ENCODE results near the gene ATF7IP2.
"Not testable (repeated sequence)": the region's sequence is repeated elsewhere in the genome, so short reads cannot be mapped to it uniquely, and the experiment has no call there.

ATF7IP2 gene

DNA sequence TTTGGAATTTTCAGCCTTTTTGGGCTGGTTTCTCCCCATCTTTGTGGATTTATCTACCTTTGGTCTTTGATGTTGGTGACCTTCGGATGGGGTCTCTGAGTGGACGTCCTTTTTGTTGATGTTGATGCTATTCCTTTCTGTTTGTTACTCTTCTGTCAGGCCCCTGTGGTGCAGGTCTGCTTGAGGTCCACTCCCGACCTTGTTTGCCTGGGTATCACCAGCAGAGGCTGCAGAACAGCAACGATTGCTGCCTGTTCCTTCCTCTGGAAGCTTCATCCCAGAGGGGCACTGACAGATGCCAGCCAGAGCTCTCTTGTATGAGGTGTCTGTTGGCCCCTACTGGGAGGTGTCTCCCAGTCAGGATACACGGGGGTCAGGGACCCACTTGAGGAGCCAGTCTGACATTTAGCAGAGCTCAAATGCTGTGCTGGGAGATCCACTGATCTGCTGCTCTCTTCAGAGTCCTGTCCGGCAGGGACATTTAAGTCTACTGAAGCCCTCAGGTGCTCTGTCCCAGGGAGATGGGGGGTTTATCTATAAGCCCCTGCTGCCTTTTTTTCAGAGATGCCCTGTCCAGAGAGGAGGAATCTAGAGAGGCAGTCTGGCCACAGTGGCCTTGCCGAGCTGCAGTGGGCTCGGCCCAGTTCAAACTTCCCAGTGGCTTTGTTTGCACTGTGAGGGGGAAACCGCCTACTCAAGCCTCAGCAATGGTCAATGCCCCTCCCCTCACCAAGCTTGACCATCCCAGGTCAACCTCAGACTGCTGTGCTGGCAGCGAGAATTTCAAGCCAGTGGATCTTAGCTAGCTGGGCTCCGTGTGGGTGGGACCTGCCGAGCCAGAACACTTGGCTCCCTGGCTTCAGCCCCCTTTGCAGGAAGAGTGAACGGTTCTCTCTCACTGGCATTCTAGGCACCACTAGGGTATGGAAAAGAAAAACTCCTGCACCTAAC, 66.6 kb downstream of the ATF7IP2 start:
- not testable (repeated sequence) for DNase-seq (ENCODE audit: low read depth in 2 of 2)

DNA sequence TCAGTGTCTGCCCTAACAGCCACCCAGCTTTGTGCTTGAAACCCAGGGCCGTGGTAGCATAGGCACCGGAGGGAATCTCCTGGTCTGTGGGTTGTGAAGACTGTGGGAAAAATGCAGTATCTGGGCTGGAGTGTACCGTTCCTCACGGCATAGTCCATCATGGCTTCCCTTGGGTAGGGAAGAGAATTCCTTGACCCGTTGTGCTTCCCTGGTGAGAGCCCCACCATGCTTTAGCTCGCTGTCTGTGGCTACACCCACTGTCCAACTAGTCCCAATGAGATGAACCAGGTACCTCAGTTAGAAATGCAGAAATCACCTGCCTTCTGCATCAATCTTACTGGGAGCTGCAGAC, 67.3 kb downstream of the ATF7IP2 start:
- no peak for DNase-seq (ENCODE audit: low read depth in 2 of 2)

DNA sequence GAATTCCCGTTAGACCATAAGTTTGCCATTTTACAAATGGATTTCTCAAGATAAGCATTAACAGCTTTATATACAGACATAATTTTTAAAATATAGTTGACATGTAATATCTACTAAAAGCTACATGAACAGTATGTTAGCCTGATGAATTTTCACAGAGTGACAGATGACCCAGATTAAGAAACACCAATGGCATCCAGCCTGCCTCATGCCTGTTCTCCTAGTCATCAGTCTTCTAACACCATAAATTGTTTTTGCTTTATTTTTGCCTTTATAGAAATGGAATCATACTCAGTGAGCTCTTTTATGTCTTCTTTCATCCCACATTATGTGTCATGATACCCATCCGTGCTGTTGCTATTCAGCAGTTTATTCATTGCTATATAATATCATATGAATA, 80.0 kb downstream of the ATF7IP2 start:
- DNase-seq (ENCODE audit: low read depth in 2 of 2): no peak

GRCh38 chr16:10466313-10466712, 80.5 kb downstream of the ATF7IP2 start:
- DNase-seq (ENCODE audit: low read depth in 2 of 2): no peak

DNA sequence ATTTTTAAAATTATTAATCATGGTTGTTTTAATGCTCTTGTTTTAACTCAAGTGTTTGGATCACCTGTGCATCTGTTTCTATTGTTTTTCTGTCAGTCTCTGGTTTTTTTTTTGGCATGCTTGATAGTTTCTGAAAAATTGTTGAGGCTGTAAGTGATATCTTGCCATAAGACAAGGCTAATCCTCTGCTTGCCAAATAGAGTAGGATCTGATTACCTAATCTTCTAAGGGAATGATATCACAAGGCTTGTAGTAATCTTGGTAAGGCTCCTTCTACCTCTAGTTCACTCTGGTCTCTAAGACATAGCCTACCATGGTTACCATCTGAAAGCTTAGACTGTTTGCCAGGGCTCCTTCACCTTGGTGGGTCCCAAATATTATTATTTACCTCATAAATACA, 81.0 kb downstream of the ATF7IP2 start:
- DNase-seq (ENCODE audit: low read depth in 2 of 2): no peak

DNA sequence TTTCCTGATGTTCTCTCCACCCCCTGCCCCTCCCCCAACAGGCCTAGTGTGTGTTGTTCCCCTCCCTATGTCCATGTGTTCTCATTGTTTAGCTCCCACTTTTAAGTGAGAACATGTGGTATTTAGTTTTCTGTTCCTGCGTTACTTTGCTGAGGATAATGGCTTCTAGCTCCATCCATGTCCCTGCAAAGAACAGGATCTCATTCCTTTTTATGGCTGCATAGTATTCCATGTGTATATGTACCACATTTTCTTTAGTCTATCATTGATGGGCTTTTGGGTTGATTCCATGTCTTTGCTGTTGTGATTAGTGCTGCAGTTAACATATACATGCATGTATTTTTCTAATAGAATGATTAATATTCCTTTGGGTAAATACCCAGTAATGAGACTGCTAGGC, 90.8 kb downstream of the ATF7IP2 start:
- not testable (repeated sequence) for DNase-seq (ENCODE audit: low read depth in 2 of 2)

- DNase-seq (ENCODE audit: low read depth in 2 of 2): no peak
Observed at GRCh38 chr16:10480151-10480550, 94.3 kb downstream of the ATF7IP2 start.

GRCh38 chr16:10485159-10485558, 99.3 kb downstream of the ATF7IP2 start:
- DNase-seq (ENCODE audit: low read depth in 2 of 2): no peak

DNA sequence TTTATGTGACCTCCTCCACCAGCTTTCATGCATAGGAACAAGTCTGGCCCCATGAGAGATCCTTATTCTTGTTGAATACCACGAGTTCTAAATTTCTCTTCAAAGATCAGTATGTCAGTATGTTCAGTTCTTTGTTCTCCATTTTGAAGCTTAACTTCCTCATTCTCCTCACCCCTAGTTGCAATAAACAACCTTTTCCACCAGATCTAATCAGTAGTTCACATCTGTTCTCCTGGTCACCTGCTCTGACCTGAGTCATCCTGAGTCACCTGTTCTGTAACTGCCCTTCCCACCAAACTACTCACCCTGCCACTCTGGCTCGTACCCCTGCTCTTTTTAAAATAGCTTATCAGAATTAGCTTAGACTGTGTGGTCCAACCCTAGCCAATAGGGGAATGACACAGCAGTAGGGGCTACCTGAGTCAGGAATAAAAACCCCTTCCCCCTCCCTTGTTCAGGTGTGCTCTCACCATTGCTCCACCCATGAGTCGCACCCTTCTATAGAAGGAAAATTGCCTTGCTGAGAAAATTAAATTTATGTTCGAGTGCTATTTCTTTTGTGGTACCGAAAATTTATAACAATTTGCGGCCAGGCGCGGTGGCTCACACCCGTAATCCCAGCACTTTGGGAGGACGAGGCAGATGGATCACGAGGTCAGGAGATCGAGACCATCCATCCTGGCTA, 100.0 kb downstream of the ATF7IP2 start:
- DNase-seq (ENCODE audit: low read depth in 2 of 2): no peak

DNA sequence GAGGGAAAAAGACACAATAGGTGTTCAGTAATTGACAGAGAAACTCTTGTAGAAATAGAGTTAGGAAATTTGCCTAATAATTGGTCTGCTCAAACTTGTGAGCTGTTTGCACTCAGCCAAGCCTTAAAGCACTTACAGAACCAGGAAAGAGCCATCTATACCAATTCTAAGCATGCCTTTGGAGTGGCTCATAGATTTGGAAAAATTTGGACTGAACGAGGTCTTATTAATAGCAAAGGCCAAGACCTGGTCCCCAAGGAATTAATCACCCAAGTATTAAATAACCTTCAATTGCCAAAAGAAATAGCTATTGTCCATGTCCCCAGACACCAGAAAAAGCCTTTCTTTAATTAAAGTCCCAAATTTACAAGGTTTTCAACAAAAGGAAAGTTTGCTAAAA, 104.3 kb downstream of the ATF7IP2 start:
- no peak for DNase-seq (ENCODE audit: low read depth in 2 of 2)

- no peak for DNase-seq (ENCODE audit: low read depth in 2 of 2)
Observed at GRCh38 chr16:10493276-10493675, 107.4 kb downstream of the ATF7IP2 start.

DNA sequence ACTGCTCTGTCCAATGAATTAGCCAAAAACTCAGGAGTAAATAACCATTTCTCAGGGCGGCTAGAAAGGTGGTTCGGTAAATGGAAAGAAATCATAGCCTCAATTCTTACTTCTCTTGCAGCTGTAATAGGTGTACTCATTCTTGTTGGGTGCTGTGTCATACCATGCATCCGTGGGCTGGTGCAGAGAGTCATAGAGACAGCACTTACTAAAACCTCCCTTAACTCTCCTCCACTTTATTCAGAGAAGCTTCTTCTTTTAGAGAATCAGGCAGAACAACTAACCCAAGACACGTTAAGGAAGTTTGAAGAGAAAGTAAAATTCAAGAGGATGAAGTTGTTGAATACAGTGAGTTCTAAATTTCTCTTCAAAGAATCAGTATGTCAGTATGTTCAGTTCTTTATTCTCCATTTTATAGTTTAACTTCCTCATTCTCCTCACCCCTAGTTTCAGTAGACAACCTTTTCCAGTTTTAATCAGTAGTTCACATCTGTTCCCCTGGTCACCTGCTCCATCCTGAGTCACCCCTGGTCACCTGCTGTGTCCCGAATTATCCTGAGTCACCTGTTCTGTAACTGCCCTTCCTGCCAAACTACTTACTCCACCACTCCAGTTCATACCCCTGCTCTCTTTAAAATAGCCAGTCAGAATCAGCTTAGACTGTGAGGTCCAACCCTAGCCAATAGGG, 108.6 kb downstream of the ATF7IP2 start:
- DNase-seq (ENCODE audit: low read depth in 2 of 2): no peak

DNA sequence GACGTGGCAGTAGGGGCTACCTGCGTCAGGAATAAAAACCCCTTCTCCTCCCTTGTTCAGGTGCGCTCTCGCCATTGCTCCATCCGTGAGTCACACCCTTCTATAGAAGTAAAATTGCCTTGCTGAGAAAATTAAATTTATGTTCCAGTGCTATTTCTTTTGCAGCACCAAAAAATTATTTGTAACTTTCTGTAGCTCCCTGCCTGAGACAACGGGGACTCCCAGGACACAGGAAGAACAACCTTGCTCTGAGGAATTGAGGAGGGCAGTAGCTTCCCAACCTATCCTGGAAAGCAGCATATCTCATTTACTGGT, 109.1 kb downstream of the ATF7IP2 start:
- no peak for DNase-seq (ENCODE audit: low read depth in 2 of 2)

GRCh38 chr16:10497132-10498101, 111.6 kb downstream of the ATF7IP2 start:
- DNase-seq (ENCODE audit: low read depth in 2 of 2): no peak

DNA sequence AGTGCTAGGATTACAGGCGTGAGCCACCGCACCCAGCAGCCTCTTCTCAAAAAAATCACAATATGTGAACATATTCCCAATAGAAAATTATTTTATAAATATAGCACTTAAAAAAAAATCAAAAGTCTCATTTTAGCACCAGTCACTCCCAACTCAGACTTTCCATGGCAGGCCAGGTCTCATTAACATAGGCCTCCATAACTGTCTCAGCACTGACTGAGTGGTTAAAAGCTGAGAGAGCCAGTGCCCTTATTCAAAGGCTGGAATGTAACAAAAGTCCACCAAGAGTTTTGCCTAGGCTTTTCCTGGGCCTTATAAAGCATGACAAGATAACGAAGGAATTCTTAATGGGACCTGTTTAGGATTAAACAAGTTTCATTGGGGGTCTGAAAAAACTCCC, 114.7 kb downstream of the ATF7IP2 start:
- no peak for DNase-seq (ENCODE audit: low read depth in 2 of 2)

GRCh38 chr16:10501016-10501607, 115.3 kb downstream of the ATF7IP2 start:
- no peak for DNase-seq (ENCODE audit: low read depth in 2 of 2)

- DNase-seq (ENCODE audit: low read depth in 2 of 2): no peak
Observed at GRCh38 chr16:10502776-10503175, 116.9 kb downstream of the ATF7IP2 start.

GRCh38 chr16:10504404-10504885, 118.6 kb downstream of the ATF7IP2 start:
- no peak for DNase-seq (ENCODE audit: low read depth in 2 of 2)

GRCh38 chr16:10505286-10505685, 119.4 kb downstream of the ATF7IP2 start:
- not testable (repeated sequence) for DNase-seq (ENCODE audit: low read depth in 2 of 2)

- DNase-seq (ENCODE audit: low read depth in 2 of 2): peak; percentile 10 to 23
Observed at GRCh38 chr16:10509534-10510025, 123.7 kb downstream of the ATF7IP2 start.

GRCh38 chr16:10510279-10510678, 124.4 kb downstream of the ATF7IP2 start:
- no peak for DNase-seq (ENCODE audit: low read depth in 2 of 2)
